ENCODE measurements around the gene TRAF1.

GRCh38 chr9:120942186-120943001 lies 15.8 kb upstream of the TRAF1 start:
- TF ChIP-seq TAF1 (IDR thresholded peaks at IDR 0.05; ENCODE audit: borderline replicate concordance, low read depth, low read length): no peak
- no peak for TF ChIP-seq POLR2AphosphoS5 (IDR thresholded peaks at IDR 0.05; ENCODE audit: low read depth, low read length)
